ENCODE data around the gene HINT1.
"Not testable (repeated sequence)": the region's sequence is repeated elsewhere in the genome, so short reads cannot be mapped to it uniquely, and the experiment has no call there.

Gene HINT1

GRCh38 chr5:131165119-131165727, at the start of gene HINT1:
TSS of gene HINT1 (minus strand) at chr5:131165256. CDS start at chr5:131165205, 51 bp downstream.
- DNase-seq (ENCODE audit: low spot score) = peak; percentile 91

GRCh38 chr5:131214609-131215227, 49.7 kb upstream of the HINT1 start:
- DNase-seq (ENCODE audit: low spot score) = no peak

GRCh38 chr5:131212471-131213021, 47.5 kb upstream of the HINT1 start:
- DNase-seq (ENCODE audit: low spot score) = no peak

GRCh38 chr5:131211669-131212068, 46.6 kb upstream of the HINT1 start:
- no peak for DNase-seq (ENCODE audit: low spot score)

- no peak for DNase-seq (ENCODE audit: low spot score)
These were observed 45.1 kb upstream of the HINT1 start for GRCh38 chr5:131210151-131210510.

GRCh38 chr5:131209506-131210150, 44.6 kb upstream of the HINT1 start:
- DNase-seq (ENCODE audit: low spot score) = no peak

- DNase-seq (ENCODE audit: low spot score) = no peak
These were observed 44.1 kb upstream of the HINT1 start for GRCh38 chr5:131209175-131209505.

GRCh38 chr5:131206772-131207171, 41.7 kb upstream of the HINT1 start:
- DNase-seq (ENCODE audit: low spot score) = no peak

- no peak for DNase-seq (ENCODE audit: low spot score)
These were observed 41.0 kb upstream of the HINT1 start for GRCh38 chr5:131206061-131206460.

- DNase-seq (ENCODE audit: low spot score) = no peak
These were observed 39.9 kb upstream of the HINT1 start for GRCh38 chr5:131204964-131205363.

- no peak for DNase-seq (ENCODE audit: low spot score)
These were observed 35.5 kb upstream of the HINT1 start for GRCh38 chr5:131200560-131200959.

- no peak for DNase-seq (ENCODE audit: low spot score)
These were observed 33.6 kb upstream of the HINT1 start for GRCh38 chr5:131198625-131199024.

- DNase-seq (ENCODE audit: low spot score) = no peak
These were observed 31.3 kb upstream of the HINT1 start for GRCh38 chr5:131196331-131196730.

GRCh38 chr5:131195696-131196095, 30.6 kb upstream of the HINT1 start:
- no peak for DNase-seq (ENCODE audit: low spot score)

- no peak for DNase-seq (ENCODE audit: low spot score)
These were observed 29.7 kb upstream of the HINT1 start for GRCh38 chr5:131194725-131195124.

GRCh38 chr5:131193897-131194296, 28.8 kb upstream of the HINT1 start:
- not testable (repeated sequence) for DNase-seq (ENCODE audit: low spot score)

- DNase-seq (ENCODE audit: low spot score) = no peak
These were observed 28.1 kb upstream of the HINT1 start for GRCh38 chr5:131193106-131193505.

GRCh38 chr5:131186561-131187256, 21.7 kb upstream of the HINT1 start:
- DNase-seq (ENCODE audit: low spot score) = no peak

- no peak for DNase-seq (ENCODE audit: low spot score)
These were observed 20.6 kb upstream of the HINT1 start for GRCh38 chr5:131185523-131186104.

- no peak for DNase-seq (ENCODE audit: low spot score)
These were observed 17.8 kb upstream of the HINT1 start for GRCh38 chr5:131182839-131183238.

GRCh38 chr5:131180407-131180806, 15.4 kb upstream of the HINT1 start:
- no peak for DNase-seq (ENCODE audit: low spot score)

- DNase-seq (ENCODE audit: low spot score) = peak; percentile 39
These were observed 6.3 kb upstream of the HINT1 start for GRCh38 chr5:131171276-131171810.
